ENCODE data around the gene IFT122.

The IFT122 gene

GRCh38 chr3:129428376-129429079 lies 11.5 kb upstream of the IFT122 start, which contains the start of gene EFCAB12:
Gene EFCAB12 (minus strand): TSS chr3:129428636. CDS start chr3:129428488, 148 bp downstream.
- H4K20me1 ChIP-seq, result peaks cover 0 to 34% (median 11%) of the 10 kb centered on the region in 11 experiments; a peak in 12 of 22 replicates
- H3K9ac ChIP-seq, result peak within 1 kb of the TSS in 10 of 11 experiments; percentile 3 to 59 (median 43); a peak in 13 of 22 replicates
- TF ChIP-seq Cebpa-rat (IDR thresholded peaks at IDR 0.05), result no peak
- peak within 1 kb of the TSS; percentile 34 to 65 (median 50) for H3K4me3 ChIP-seq
- peak within 1 kb of the TSS in 2 of 11 experiments; percentile 10 to 26; a peak in 2 of 22 replicates for H3K27ac ChIP-seq
- H3K4me1 ChIP-seq, result peaks cover 39 to 66% (median 48%) of the 10 kb centered on the region in 10 experiments
- H3K36me3 ChIP-seq, result peaks cover 33 to 47% (median 43%) of the 10 kb centered on the region in 11 experiments
- H3K4me2 ChIP-seq, result peak within 1 kb of the TSS; percentile 81 to 99 (median 90)
- H3K27me3 ChIP-seq, result peaks cover 0 to 16% (median 14%) of the 10 kb centered on the region in 11 experiments; a peak in 18 of 22 replicates
- peaks cover 0 to 11% (median 8%) of the 10 kb centered on the region in 11 experiments; a peak in 12 of 22 replicates for H3K9me3 ChIP-seq (replicated peaks in 1 of 11)

GRCh38 chr3:129429080-129429451 lies 11.0 kb upstream of the IFT122 start:
- TF ChIP-seq Cebpa-rat (IDR thresholded peaks at IDR 0.05), result no peak
- H3K9ac ChIP-seq, result peak overlapping the region in 5 of 11 experiments; percentile 19 to 59 (median 49); a peak in 7 of 22 replicates
- H4K20me1 ChIP-seq, result peaks cover 5 to 40% (median 16%) of the 10 kb centered on the region in 11 experiments; a peak in 16 of 22 replicates
- H3K36me3 ChIP-seq, result peaks cover 38 to 53% (median 48%) of the 10 kb centered on the region in 11 experiments
- H3K4me1 ChIP-seq, result peaks cover 33 to 66% (median 43%) of the 10 kb centered on the region in 10 experiments
- peak overlapping the region in 8 of 10 experiments; percentile 34 to 65 (median 48); a peak in 7 of 20 replicates for H3K4me3 ChIP-seq
- peaks cover 0 to 11% (median 6%) of the 10 kb centered on the region in 11 experiments; a peak in 12 of 22 replicates for H3K9me3 ChIP-seq (replicated peaks in 1 of 11)
- no peak overlapping the region for H3K27ac ChIP-seq
- peak overlapping the region; percentile 81 to 99 (median 90) for H3K4me2 ChIP-seq
- H3K27me3 ChIP-seq, result peaks cover 0 to 16% (median 14%) of the 10 kb centered on the region in 11 experiments; a peak in 18 of 22 replicates

- no peak for TF ChIP-seq Cebpa-rat (IDR thresholded peaks at IDR 0.05)
- peaks cover 42 to 58% (median 52%) of the 10 kb centered on the region in 11 experiments for H3K36me3 ChIP-seq
- H3K9me3 ChIP-seq (replicated peaks in 1 of 11), result peaks cover 0 to 8% (median 4%) of the 10 kb centered on the region in 11 experiments; a peak in 12 of 22 replicates
- peaks cover 29 to 64% (median 38%) of the 10 kb centered on the region in 10 experiments for H3K4me1 ChIP-seq
- H3K4me3 ChIP-seq, result no peak overlapping the region
- H3K4me2 ChIP-seq, result 0 out of 22 replicates have a peak overlapping the region, but pooled peaks of 1 of the 11 experiments have one; percentile 2
- peaks cover 0 to 16% (median 14%) of the 10 kb centered on the region in 11 experiments; a peak in 18 of 22 replicates for H3K27me3 ChIP-seq
- H4K20me1 ChIP-seq, result peaks cover 8 to 45% (median 21%) of the 10 kb centered on the region in 11 experiments; a peak in 19 of 22 replicates
- H3K27ac ChIP-seq, result no peak overlapping the region
- H3K9ac ChIP-seq, result no peak overlapping the region
Observed at GRCh38 chr3:129429602-129430001, 10.4 kb upstream of the IFT122 start.

GRCh38 chr3:129432036-129432435 lies 8.0 kb upstream of the IFT122 start:
- peaks cover 25 to 69% (median 45%) of the 10 kb centered on the region in 11 experiments; a peak in 20 of 22 replicates for H4K20me1 ChIP-seq
- H3K4me1 ChIP-seq, result peaks cover 39 to 76% (median 48%) of the 10 kb centered on the region in 10 experiments
- no peak for TF ChIP-seq Cebpa-rat (IDR thresholded peaks at IDR 0.05)
- H3K9ac ChIP-seq, result no peak overlapping the region
- H3K27ac ChIP-seq, result no peak overlapping the region
- peaks cover 66 to 82% (median 77%) of the 10 kb centered on the region in 11 experiments for H3K36me3 ChIP-seq
- H3K27me3 ChIP-seq, result peaks cover 0 to 14% (median 13%) of the 10 kb centered on the region in 11 experiments; a peak in 18 of 22 replicates
- no peak overlapping the region for H3K4me3 ChIP-seq
- H3K9me3 ChIP-seq (replicated peaks in 1 of 11), result no peaks in the 10 kb centered on the region
- H3K4me2 ChIP-seq, result peak overlapping the region in 4 of 11 experiments; percentile 6 to 96 (median 53); a peak in 5 of 22 replicates

- Histone ChIP-seq H3K9ac (peak overlapping the region in 1 of 11 experiments; percentile 50; a peak in 1 of 22 replicates), H3K4me1 (peaks cover 39 to 76% (median 50%) of the 10 kb centered on the region in 10 experiments), H3K27ac (no peak overlapping the region), H3K27me3 (peaks cover 0 to 8% (median 7%) of the 10 kb centered on the region in 11 experiments; a peak in 18 of 22 replicates), H3K4me2 (peak overlapping the region in 4 of 11 experiments; percentile 6 to 96 (median 53); a peak in 7 of 22 replicates), H4K20me1 (peaks cover 25 to 69% (median 51%) of the 10 kb centered on the region in 11 experiments; a peak in 20 of 22 replicates), H3K4me3 (no peak overlapping the region), H3K36me3 (peaks cover 72 to 89% (median 83%) of the 10 kb centered on the region in 11 experiments), H3K9me3 (replicated peaks in 1 of 11) (no peaks in the 10 kb centered on the region)
- TF ChIP-seq Cebpa-rat (IDR thresholded peaks at IDR 0.05), result no peak
Observed at GRCh38 chr3:129432671-129433070, 7.4 kb upstream of the IFT122 start.

- H3K4me1 ChIP-seq, result peaks cover 39 to 78% (median 50%) of the 10 kb centered on the region in 10 experiments
- peak overlapping the region in 2 of 11 experiments; percentile 90 to 96; a peak in 3 of 22 replicates for H3K4me2 ChIP-seq
- peaks cover 25 to 69% (median 60%) of the 10 kb centered on the region in 11 experiments; a peak in 20 of 22 replicates for H4K20me1 ChIP-seq
- H3K4me3 ChIP-seq, result no peak overlapping the region
- H3K9me3 ChIP-seq (replicated peaks in 1 of 11), result no peaks in the 10 kb centered on the region
- no peaks in the 10 kb centered on the region for H3K27me3 ChIP-seq
- TF ChIP-seq Cebpa-rat (IDR thresholded peaks at IDR 0.05), result no peak
- H3K27ac ChIP-seq, result no peak overlapping the region
- H3K9ac ChIP-seq, result 0 out of 22 replicates have a peak overlapping the region, but pooled peaks of 1 of the 11 experiments have one; percentile 6
- peaks cover 78 to 98% (median 90%) of the 10 kb centered on the region in 11 experiments for H3K36me3 ChIP-seq
Observed at GRCh38 chr3:129433565-129433964, 6.5 kb upstream of the IFT122 start.

- no peak overlapping the region for H3K4me3 ChIP-seq
- no peak overlapping the region; a peak in 1 of 22 replicates for H3K9ac ChIP-seq
- no peaks in the 10 kb centered on the region for H3K9me3 ChIP-seq (replicated peaks in 1 of 11)
- peaks cover 78 to 95% (median 90%) of the 10 kb centered on the region in 11 experiments for H3K36me3 ChIP-seq
- H3K27ac ChIP-seq, result no peak overlapping the region
- peaks cover 37 to 75% (median 47%) of the 10 kb centered on the region in 10 experiments for H3K4me1 ChIP-seq
- peak overlapping the region in 2 of 11 experiments; percentile 90 to 96; a peak in 3 of 22 replicates for H3K4me2 ChIP-seq
- H4K20me1 ChIP-seq, result peaks cover 25 to 71% (median 60%) of the 10 kb centered on the region in 11 experiments; a peak in 20 of 22 replicates
- no peak for TF ChIP-seq Cebpa-rat (IDR thresholded peaks at IDR 0.05)
- H3K27me3 ChIP-seq, result no peaks in the 10 kb centered on the region
Observed at GRCh38 chr3:129434140-129434539, 5.9 kb upstream of the IFT122 start.

GRCh38 chr3:129435367-129435766 lies 4.7 kb upstream of the IFT122 start:
- no peaks in the 10 kb centered on the region for H3K27me3 ChIP-seq
- no peak overlapping the region; a peak in 1 of 22 replicates for H3K27ac ChIP-seq
- no peaks in the 10 kb centered on the region for H3K9me3 ChIP-seq (replicated peaks in 1 of 11)
- TF ChIP-seq Cebpa-rat (IDR thresholded peaks at IDR 0.05), result no peak
- peak overlapping the region in 4 of 10 experiments; percentile 4 to 85 (median 28); a peak in 6 of 20 replicates for H3K4me3 ChIP-seq
- H3K4me2 ChIP-seq, result peak overlapping the region; percentile 1 to 96 (median 90); a peak in 18 of 22 replicates
- H3K9ac ChIP-seq, result peak overlapping the region in 6 of 11 experiments; percentile 1 to 63 (median 30); a peak in 9 of 22 replicates
- H4K20me1 ChIP-seq, result peaks cover 25 to 71% (median 60%) of the 10 kb centered on the region in 11 experiments; a peak in 20 of 22 replicates
- peaks cover 37 to 71% (median 47%) of the 10 kb centered on the region in 10 experiments for H3K4me1 ChIP-seq
- peaks cover 75 to 82% (median 80%) of the 10 kb centered on the region in 11 experiments for H3K36me3 ChIP-seq
